ENCODE measurements around the gene GNAT3.

Gene GNAT3

GRCh38 chr7:80458822-80459725 is 52.8 kb downstream of the GNAT3 start:
- no peak for TF ChIP-seq CTCF (IDR thresholded peaks at IDR 0.05; ENCODE audit: extremely low read depth, missing control alignments)
- no peak for DNase-seq (ENCODE audit: low spot score)

GRCh38 chr7:80453699-80454340 is 58.0 kb downstream of the GNAT3 start:
- no peak for TF ChIP-seq CTCF (IDR thresholded peaks at IDR 0.05; ENCODE audit: extremely low read depth, missing control alignments)
- no peak for DNase-seq (ENCODE audit: low spot score)

- TF ChIP-seq CTCF (IDR thresholded peaks at IDR 0.05; ENCODE audit: extremely low read depth, missing control alignments) = no peak
- no peak for DNase-seq (ENCODE audit: low spot score)
These were observed 61.1 kb downstream of the GNAT3 start for GRCh38 chr7:80450621-80451308.

- no peak for TF ChIP-seq CTCF (IDR thresholded peaks at IDR 0.05; ENCODE audit: extremely low read depth, missing control alignments)
- DNase-seq (ENCODE audit: low spot score) = no peak
These were observed 62.0 kb downstream of the GNAT3 start for GRCh38 chr7:80449836-80450235.

GRCh38 chr7:80445351-80445750 is 66.5 kb downstream of the GNAT3 start:
- no peak for DNase-seq (ENCODE audit: low spot score)
- TF ChIP-seq CTCF (IDR thresholded peaks at IDR 0.05; ENCODE audit: extremely low read depth, missing control alignments) = no peak

- no peak for TF ChIP-seq CTCF (IDR thresholded peaks at IDR 0.05; ENCODE audit: extremely low read depth, missing control alignments)
- DNase-seq (ENCODE audit: low spot score) = no peak
These were observed 67.1 kb downstream of the GNAT3 start for GRCh38 chr7:80444811-80445210.

GRCh38 chr7:80443325-80443724 is 68.5 kb downstream of the GNAT3 start:
- TF ChIP-seq CTCF (IDR thresholded peaks at IDR 0.05; ENCODE audit: extremely low read depth, missing control alignments) = no peak
- no peak for DNase-seq (ENCODE audit: low spot score)
